H9 (cell line): ENCODE results near the gene RAB25. TPM values are rescaled to one million over a fixed set of nuclear protein-coding genes. Genes with fewer than 3 reads are reported as not detected.

ENCODE experiments used
- DNase-seq: peaks from one replicate; pipeline ENCODE4 v3.0.0-alpha.2; 2017
- H2AFZ ChIP-seq: one replicate; pipeline ENCODE4 v1.6.1; 2013; ENCODE audit warnings: mild to moderate bottlenecking, low read length, control low read depth, moderate library complexity
- H2AK5ac ChIP-seq: 2 replicates; pipeline ENCODE4 v1.6.1; 2013; ENCODE audit warnings: low read length, control low read depth, mixed read lengths; ENCODE audit not compliant: insufficient read length
- H2BK120ac ChIP-seq: one replicate; pipeline ENCODE4 v1.6.1; 2013; ENCODE audit warnings: low read depth, mild to moderate bottlenecking, low read length, control low read depth, inconsistent platforms; ENCODE audit not compliant: poor library complexity, severe bottlenecking
- H2BK12ac ChIP-seq: 2 replicates; pipeline ENCODE4 v1.6.1; 2013; ENCODE audit warnings: low read length, control low read depth, mixed read lengths, low read depth; ENCODE audit not compliant: insufficient read length
- H2BK15ac ChIP-seq: 2 replicates; pipeline ENCODE4 v1.6.1; 2013; ENCODE audit warnings: low read depth, low read length, control low read depth
- H2BK20ac ChIP-seq: one replicate; pipeline ENCODE4 v1.6.1; 2013; ENCODE audit warnings: low read depth, mild to moderate bottlenecking, low read length, control low read depth, inconsistent platforms; ENCODE audit not compliant: poor library complexity, severe bottlenecking
- H2BK5ac ChIP-seq: 2 replicates; pipeline ENCODE4 v1.6.1; 2013; ENCODE audit warnings: low read length, control low read depth, mixed read lengths; ENCODE audit not compliant: insufficient read length
- H3K14ac ChIP-seq: 2 replicates; pipeline ENCODE4 v1.6.1; 2013; ENCODE audit warnings: low read length, control low read depth; ENCODE audit not compliant: insufficient read depth
- H3K18ac ChIP-seq: 2 replicates; pipeline ENCODE4 v1.6.1; 2013; ENCODE audit warnings: low read depth, mild to moderate bottlenecking, mixed read lengths, low read length, control low read depth; ENCODE audit not compliant: insufficient read length
- H3K23ac ChIP-seq: 2 replicates; pipeline ENCODE4 v1.6.1; 2013; ENCODE audit warnings: low read length, control low read depth, mixed read lengths, low read depth; ENCODE audit not compliant: insufficient read length
- H3K23me2 ChIP-seq: 2 replicates; pipeline ENCODE4 v1.6.1; 2013; ENCODE audit warnings: low read depth, mild to moderate bottlenecking, mixed read lengths, low read length, control low read depth; ENCODE audit not compliant: insufficient read length, poor library complexity, severe bottlenecking
- H3K27ac ChIP-seq: 2 replicates; pipeline ENCODE4 v1.5.1; 2013; ENCODE audit warnings: low read length, control low read depth, mixed read lengths, low read depth; ENCODE audit not compliant: insufficient read length
- H3K27me3 ChIP-seq: 2 replicates; pipeline ENCODE4 v1.6.1; 2013; ENCODE audit warnings: low read length, control low read depth, inconsistent platforms; ENCODE audit not compliant: insufficient read depth
- H3K4ac ChIP-seq: 2 replicates; pipeline ENCODE4 v1.6.1; 2013; ENCODE audit warnings: low read depth, mild to moderate bottlenecking, control low read depth, inconsistent platforms, low read length, moderate library complexity
- H3K4me1 ChIP-seq: 2 replicates; pipeline ENCODE4 v1.6.1; 2013; ENCODE audit warnings: low read length, control low read depth, inconsistent platforms; ENCODE audit not compliant: insufficient read depth
- H3K4me2 ChIP-seq: 2 replicates; pipeline ENCODE4 v1.6.1; 2013; ENCODE audit warnings: low read length, control low read depth, mixed read lengths; ENCODE audit not compliant: insufficient read length, insufficient read depth
- H3K56ac ChIP-seq: 2 replicates; pipeline ENCODE4 v1.6.1; 2013; ENCODE audit warnings: low read depth, mild to moderate bottlenecking, mixed read lengths, low read length, control low read depth; ENCODE audit not compliant: insufficient read length
- H3K79me1 ChIP-seq: 2 replicates; pipeline ENCODE4 v1.6.1; 2013; ENCODE audit warnings: low read depth, mild to moderate bottlenecking, moderate library complexity, low read length, control low read depth, inconsistent platforms; ENCODE audit not compliant: insufficient read depth, poor library complexity, severe bottlenecking
- H3K79me2 ChIP-seq: 2 replicates; pipeline ENCODE4 v1.6.1; 2013; ENCODE audit warnings: low read length, control low read depth, inconsistent platforms; ENCODE audit not compliant: insufficient read depth
- H3K9ac ChIP-seq: 2 replicates; pipeline ENCODE4 v1.6.1; 2013; ENCODE audit warnings: low read length, control low read depth, mixed read lengths; ENCODE audit not compliant: insufficient read length; ENCODE audit errors: extremely low read depth
- H3K9me3 ChIP-seq: one replicate; pipeline ENCODE4 v1.6.1; 2013; ENCODE audit warnings: low read depth, low read length, inconsistent platforms; ENCODE audit not compliant: control insufficient read depth
- H3T11ph ChIP-seq: one replicate; pipeline ENCODE4 v1.6.1; 2013; ENCODE audit warnings: mild to moderate bottlenecking, low read length, control low read depth, inconsistent platforms
- H4K20me1 ChIP-seq: one replicate; pipeline ENCODE4 v1.6.1; 2013; ENCODE audit not compliant: control insufficient read depth, insufficient read length, insufficient read depth
- H4K5ac ChIP-seq: 2 replicates; pipeline ENCODE4 v1.6.1; 2013; ENCODE audit warnings: low read depth, mild to moderate bottlenecking, mixed read lengths, low read length, control low read depth; ENCODE audit not compliant: insufficient read length
- H4K8ac ChIP-seq: replicated peaks from 2 replicates; pipeline ENCODE4 v1.6.1; 2013; ENCODE audit warnings: low read length, control low read depth, mixed read lengths, low read depth; ENCODE audit not compliant: insufficient read length
- H4K91ac ChIP-seq: 2 replicates; pipeline ENCODE4 v1.6.1; 2013; ENCODE audit warnings: low read depth, mild to moderate bottlenecking, moderate library complexity, mixed read lengths, low read length, control low read depth; ENCODE audit not compliant: insufficient read length
- H3K27ac Mint-ChIP-seq, 3 experiments: 2 replicates in 2 of 3; 3 replicates in 1 of 3; pipeline ENCODE4 v1.8.0; 2020 to 2021; ENCODE audit warnings: mixed read lengths in 3 of 3, mild to moderate bottlenecking in 1 of 3, moderate library complexity in 1 of 3
- H3K27me3 Mint-ChIP-seq: 2 replicates; pipeline ENCODE4 v1.8.0; 2021; ENCODE audit warnings: low read depth, mild to moderate bottlenecking, moderate library complexity, mixed read lengths
- H3K36me3 Mint-ChIP-seq, 3 experiments: 2 replicates in 2 of 3; 3 replicates in 1 of 3; pipeline ENCODE4 v1.8.0; 2020 to 2021; ENCODE audit warnings: low read depth in 3 of 3, mixed read lengths in 3 of 3; ENCODE audit not compliant: insufficient read depth in 1 of 3
- H3K4me1 Mint-ChIP-seq, 2 experiments: 2 replicates each; pipeline ENCODE4 v1.8.0; 2020; ENCODE audit warnings: mixed read lengths in 2 of 2
- H3K4me3 Mint-ChIP-seq, 2 experiments: 2 replicates in 1 of 2; 3 replicates in 1 of 2; pipeline ENCODE4 v1.8.0; 2020 to 2021; ENCODE audit warnings: mild to moderate bottlenecking in 2 of 2, mixed read lengths in 2 of 2, moderate library complexity in 1 of 2
- H3K9me3 Mint-ChIP-seq, 2 experiments: 2 replicates in 1 of 2; 3 replicates in 1 of 2; pipeline ENCODE4 v1.8.0; 2020; ENCODE audit warnings: mild to moderate bottlenecking in 2 of 2, mixed read lengths in 2 of 2, moderate library complexity in 1 of 2
- WGBS: extraction: QIAGEN DNeasy Blood & Tissue Kit; methylation state at CpG from one replicate; pipeline ENCODE4 v1.1.7; 2013; ENCODE audit warnings: missing lambda C conversion rate, low lambda C conversion rate, mixed read lengths; ENCODE audit not compliant: insufficient read length; ENCODE audit errors: extremely low coverage; 5-methylcytosine and 5-hydroxymethylcytosine counted together
- total RNA-seq: library from RNA; stranded (reverse); gene quantifications from 2 replicates; pipeline ENCODE4 v1.2.1, GENCODE V29; 2021
- TF ChIP-seq, protein P1 (sequence below): fragments of 200-600 bp; sonication (generic); conservative IDR thresholded peaks from 3 replicates; pipeline ENCODE4 v1.8.0; 2021; ENCODE audit warnings: antibody characterized with exemption, mild to moderate bottlenecking

Gene RAB25
- total RNA-seq, 1 experiment from 2014 or later, result 43.1 TPM

DNA sequence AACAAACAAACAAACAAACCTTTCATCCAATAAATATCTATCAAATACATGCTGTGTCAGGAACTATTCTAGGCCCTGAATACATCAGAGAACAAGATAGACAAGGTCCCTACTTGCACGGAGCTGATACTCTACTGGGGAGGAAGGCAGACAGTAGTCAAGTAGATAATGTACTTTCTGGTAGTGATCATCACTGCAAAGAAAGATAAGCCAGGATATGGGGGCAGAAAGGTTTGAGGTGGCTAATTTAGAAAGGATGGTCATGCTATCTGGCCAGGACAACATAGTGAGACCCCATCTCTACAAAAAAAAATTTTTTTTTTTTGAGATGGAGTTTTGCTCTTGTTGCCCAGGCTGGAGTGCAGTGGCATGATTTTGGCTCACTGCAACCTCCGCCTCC lies 30.6 kb downstream of the RAB25 start:
- H3K14ac ChIP-seq, result no peak overlapping the region
- H3K56ac ChIP-seq, result no peak overlapping the region
- no peak overlapping the region for H4K8ac ChIP-seq
- no peak overlapping the region for H3K18ac ChIP-seq
- TF ChIP-seq, protein P1, sequence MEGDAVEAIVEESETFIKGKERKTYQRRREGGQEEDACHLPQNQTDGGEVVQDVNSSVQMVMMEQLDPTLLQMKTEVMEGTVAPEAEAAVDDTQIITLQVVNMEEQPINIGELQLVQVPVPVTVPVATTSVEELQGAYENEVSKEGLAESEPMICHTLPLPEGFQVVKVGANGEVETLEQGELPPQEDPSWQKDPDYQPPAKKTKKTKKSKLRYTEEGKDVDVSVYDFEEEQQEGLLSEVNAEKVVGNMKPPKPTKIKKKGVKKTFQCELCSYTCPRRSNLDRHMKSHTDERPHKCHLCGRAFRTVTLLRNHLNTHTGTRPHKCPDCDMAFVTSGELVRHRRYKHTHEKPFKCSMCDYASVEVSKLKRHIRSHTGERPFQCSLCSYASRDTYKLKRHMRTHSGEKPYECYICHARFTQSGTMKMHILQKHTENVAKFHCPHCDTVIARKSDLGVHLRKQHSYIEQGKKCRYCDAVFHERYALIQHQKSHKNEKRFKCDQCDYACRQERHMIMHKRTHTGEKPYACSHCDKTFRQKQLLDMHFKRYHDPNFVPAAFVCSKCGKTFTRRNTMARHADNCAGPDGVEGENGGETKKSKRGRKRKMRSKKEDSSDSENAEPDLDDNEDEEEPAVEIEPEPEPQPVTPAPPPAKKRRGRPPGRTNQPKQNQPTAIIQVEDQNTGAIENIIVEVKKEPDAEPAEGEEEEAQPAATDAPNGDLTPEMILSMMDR, result no peak
- H2BK120ac ChIP-seq, result no peak overlapping the region
- H2BK15ac ChIP-seq, result no peak overlapping the region
- H3K79me1 ChIP-seq, result no peaks in the 10 kb centered on the region
- H4K20me1 ChIP-seq, result no peaks in the 10 kb centered on the region
- Mint-ChIP-seq H3K27me3 (no peaks in the 10 kb centered on the region), H3K27ac (no peak overlapping the region), H3K4me3 (no peak overlapping the region), H3K36me3 (peaks cover 10 to 33% (median 26%) of the 10 kb centered on the region in 3 experiments; a peak in 6 of 7 replicates), H3K4me1 (peaks cover 32% of the 10 kb centered on the region in 2 experiments), H3K9me3 (no peaks in the 10 kb centered on the region)
- H2BK5ac ChIP-seq, result no peak overlapping the region
- H2BK20ac ChIP-seq, result no peak overlapping the region
- H3K23me2 ChIP-seq, result no peaks in the 10 kb centered on the region
- WGBS, result no CpG with 5 or more reads among the region's 2 CpGs
- H3K4me1 ChIP-seq, result peaks cover 5% of the 10 kb centered on the region; the same call in 1 of the 2 replicates
- no peak overlapping the region for H3K27ac ChIP-seq
- H3T11ph ChIP-seq, result no peak overlapping the region
- DNase-seq, result no peak
- H2AK5ac ChIP-seq, result no peak overlapping the region
- no peaks in the 10 kb centered on the region for H3K9me3 ChIP-seq
- H3K4me2 ChIP-seq, result no peak overlapping the region
- H3K23ac ChIP-seq, result no peak overlapping the region
- no peak overlapping the region for H4K91ac ChIP-seq
- no peak overlapping the region for H3K9ac ChIP-seq
- H2AFZ ChIP-seq, result no peak overlapping the region
- no peak overlapping the region for H4K5ac ChIP-seq
- no peaks in the 10 kb centered on the region for H3K27me3 ChIP-seq
- H3K4ac ChIP-seq, result no peak overlapping the region
- no peaks in the 10 kb centered on the region for H3K79me2 ChIP-seq
- no peak overlapping the region for H2BK12ac ChIP-seq
